Body of pancreas (tissue), 4 donors: ENCODE measurements around the gene ERAL1.

Experiments
- POLR2A ChIP-seq, 3 donors: fragments of 450-650 bp; IDR thresholded peaks; one replicate each; pipeline ENCODE4 v1.6.1; 2016; ENCODE audit warnings: antibody characterized with exemption in 3 of 3, mild to moderate bottlenecking in 2 of 3
- TF ChIP-seq, protein P1 (sequence below), 7 experiments: fragments of 450-650 bp in 4 of 7; fragments of 200-600 bp in 3 of 7; sonication (generic) in 3 of 7; IDR thresholded peaks; one replicate each; pipeline ENCODE4 v1.5.1; 2016 to 2019; ENCODE audit warnings: antibody characterized with exemption in 7 of 7

DNA sequence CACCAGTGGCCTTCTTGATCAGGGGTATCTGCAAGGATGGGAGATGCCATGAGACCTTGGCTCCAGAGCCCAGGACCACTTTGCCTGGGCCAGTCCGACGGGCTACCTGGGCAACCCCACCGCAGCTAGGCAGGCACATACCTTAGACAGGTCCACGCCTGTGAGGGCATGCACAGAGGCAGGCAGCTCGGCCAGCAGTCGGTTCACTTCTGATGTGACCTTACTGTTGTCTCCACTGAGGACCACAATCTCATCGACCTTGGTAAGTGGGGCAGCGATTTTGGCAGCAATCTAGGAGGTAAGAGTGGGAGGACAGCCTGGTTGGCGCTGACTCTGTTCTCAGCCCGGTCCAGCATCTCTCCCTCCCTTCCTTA is 25.7 kb downstream of the ERAL1 start:
- TF ChIP-seq, protein P1, sequence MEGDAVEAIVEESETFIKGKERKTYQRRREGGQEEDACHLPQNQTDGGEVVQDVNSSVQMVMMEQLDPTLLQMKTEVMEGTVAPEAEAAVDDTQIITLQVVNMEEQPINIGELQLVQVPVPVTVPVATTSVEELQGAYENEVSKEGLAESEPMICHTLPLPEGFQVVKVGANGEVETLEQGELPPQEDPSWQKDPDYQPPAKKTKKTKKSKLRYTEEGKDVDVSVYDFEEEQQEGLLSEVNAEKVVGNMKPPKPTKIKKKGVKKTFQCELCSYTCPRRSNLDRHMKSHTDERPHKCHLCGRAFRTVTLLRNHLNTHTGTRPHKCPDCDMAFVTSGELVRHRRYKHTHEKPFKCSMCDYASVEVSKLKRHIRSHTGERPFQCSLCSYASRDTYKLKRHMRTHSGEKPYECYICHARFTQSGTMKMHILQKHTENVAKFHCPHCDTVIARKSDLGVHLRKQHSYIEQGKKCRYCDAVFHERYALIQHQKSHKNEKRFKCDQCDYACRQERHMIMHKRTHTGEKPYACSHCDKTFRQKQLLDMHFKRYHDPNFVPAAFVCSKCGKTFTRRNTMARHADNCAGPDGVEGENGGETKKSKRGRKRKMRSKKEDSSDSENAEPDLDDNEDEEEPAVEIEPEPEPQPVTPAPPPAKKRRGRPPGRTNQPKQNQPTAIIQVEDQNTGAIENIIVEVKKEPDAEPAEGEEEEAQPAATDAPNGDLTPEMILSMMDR (IDR thresholded peaks at IDR 0.05), result no peak
- no peak for TF ChIP-seq POLR2A (IDR thresholded peaks at IDR 0.05)
